HG03159 (cell line): ENCODE results near the gene NOTUM.

Experiments used
- ATAC-seq: cut with Tn5 transposase; IDR thresholded peaks from one replicate; pipeline ENCODE4 v1.9.1; 2021; ENCODE audit warnings: mild to moderate bottlenecking, moderate library complexity; ENCODE audit not compliant: unreplicated experiment

Gene NOTUM

DNA sequence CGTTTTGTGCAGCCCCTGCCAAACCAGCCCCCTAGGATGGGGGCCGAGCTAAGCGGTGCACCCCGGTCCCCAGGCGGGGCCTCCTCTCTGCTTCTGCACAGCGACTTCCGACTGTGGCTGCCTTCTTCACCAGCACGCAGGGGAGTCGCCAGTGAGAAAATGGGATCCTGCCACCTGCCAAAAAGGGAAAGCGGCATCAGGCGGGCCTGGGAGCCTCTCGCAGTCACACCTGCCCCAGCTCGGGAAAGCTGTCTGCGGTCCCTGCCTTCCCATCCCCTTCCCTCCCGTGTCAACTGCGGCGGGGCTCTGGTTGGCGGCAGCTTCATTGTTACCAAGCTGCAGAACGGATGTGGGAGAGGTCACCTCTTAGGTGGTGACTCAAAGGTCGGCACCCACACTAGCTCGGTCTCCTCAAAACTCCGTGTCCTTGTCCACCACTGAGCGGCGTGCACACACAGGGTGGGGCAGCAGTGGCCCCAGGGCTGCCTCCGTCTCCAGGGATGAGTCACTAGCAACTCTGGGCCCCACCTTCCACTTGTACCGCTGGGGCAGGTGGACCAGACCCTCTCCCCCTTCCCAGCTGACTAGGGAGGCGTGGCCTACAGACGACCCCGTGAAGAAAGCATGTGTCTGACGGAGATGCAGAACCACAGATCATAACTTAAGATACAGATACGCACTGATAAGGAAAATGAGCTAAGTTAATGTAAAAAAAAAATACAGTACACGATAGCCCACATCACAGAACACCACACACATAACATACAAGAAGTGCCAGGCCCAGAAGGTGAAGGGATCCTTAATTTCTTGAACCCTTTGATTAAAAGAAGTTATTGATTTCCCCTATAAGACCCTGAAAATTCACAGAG lies 48.3 kb downstream of the NOTUM start:
- ATAC-seq: no peak

DNA sequence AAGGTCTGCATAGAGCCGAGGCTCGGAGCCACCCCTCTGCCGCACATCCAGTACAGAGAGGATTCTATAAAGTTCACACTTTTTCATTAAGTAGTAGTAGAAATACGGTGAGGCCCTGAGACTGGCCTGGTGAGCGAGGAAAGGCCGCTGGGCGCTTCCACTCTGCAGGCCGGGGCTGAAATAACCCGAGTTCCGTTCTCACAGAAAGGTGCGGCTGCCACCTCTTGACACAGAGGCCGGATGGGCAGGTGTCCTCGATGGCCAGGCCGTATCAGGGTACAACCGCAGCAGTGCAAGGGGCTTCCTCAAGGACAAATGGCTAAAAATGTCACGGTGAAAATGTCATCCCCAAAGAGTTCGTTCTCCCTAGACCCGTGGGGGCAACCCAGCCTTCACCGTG lies 49.0 kb downstream of the NOTUM start:
- ATAC-seq: no peak

DNA sequence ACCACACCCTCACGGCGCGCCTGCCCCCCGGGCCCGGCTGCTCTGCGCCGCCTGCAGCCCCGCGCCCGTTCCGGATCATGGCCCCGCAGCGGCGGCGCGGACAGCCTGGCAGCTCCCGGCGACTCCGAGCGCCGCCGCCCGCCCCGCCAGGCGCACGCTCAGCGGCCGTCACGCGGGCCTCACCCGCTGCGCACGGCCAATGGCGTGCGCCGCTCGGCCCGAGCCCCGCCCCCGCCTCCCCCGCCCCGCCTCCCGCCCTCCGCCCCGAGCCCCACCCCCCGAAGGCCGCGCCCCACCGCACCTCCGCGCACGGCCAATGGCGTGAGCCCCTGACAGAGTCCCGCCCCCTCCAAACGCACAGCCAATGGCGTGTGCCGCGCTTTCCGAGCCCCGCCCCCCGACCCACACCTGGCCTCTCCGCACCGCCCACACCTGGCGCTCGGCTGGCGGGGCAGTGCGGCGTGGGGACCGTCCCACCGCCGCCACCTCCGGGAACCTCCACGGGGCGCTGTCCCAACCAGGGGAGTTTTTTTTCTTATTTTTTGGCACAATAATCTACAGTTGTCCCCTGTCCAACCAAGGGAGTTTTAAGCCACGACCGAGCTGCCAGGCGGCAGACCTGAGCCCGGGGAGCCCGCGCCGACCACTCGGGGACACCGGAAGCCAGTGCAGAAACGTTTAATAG lies 49.6 kb downstream of the NOTUM start, which contains the start of gene PCYT2:
TSS of gene PCYT2 (minus strand) at position 123 of the 685 bp plus-strand sequence. CDS start at position 79, 44 bp downstream.
- ATAC-seq: peak; percentile 65

DNA sequence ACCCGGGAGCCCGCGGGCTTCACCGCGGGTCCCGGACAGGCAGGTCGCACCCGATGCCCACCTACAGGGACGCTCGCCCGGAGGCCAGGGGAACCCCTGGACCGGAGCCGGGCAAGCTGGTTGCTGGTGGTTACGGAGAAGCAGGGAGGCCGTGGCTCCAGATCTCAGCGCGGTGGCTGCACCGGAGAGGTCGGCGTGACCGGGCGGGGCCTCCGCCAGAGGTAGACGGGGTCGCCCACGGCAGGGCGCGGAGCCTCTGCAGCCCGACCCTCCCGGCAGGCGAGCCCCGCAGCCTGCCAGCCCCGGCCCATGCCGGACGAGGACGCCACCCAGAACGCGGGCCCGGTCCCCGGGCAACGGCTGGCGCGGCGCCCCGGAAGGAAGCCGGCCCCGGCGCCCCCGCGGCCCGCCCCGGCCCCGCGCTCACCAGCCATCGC lies 50.1 kb downstream of the NOTUM start:
- ATAC-seq: peak; percentile 22

DNA sequence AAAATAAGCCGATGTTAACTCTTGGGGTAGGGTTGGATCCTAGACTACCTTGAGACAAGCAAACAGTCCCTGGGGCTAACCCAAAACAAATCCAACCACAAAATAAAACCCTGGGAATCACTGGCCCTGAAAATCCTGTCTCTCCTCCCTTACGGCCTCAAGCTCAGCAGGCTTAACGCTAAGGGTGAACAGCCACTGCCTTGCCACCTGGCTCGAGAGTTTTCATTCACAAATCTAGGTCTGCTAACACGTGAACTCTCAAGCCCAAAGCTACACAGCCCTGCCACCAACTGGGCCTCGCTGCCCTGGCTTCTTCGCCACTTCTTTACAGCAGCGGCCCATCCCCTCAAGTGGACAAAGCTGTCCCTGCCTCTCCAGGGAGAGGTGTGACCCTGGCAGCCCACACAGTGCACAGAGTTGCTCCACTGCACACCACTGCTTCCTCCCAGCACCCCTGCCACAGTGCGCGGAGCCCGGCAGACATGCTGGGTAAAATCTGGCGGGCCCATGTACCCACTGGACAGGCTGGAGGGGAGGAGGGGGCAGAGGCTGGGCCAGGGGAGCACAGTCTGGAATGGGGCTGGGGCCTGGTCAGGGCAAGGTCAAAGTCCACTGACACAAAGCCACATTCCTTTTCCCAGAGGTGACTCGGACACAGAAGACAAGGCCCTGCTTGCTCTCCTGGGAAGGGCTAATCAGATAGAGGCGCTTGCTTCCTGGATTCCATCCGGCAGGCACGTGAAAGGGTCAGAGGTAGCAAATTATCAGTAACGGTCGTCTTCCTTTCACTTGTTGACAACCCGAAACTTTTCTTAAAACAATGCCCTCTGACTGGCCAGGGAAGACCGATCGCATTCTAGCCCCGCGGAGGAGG lies 50.8 kb downstream of the NOTUM start:
- no peak for ATAC-seq

DNA sequence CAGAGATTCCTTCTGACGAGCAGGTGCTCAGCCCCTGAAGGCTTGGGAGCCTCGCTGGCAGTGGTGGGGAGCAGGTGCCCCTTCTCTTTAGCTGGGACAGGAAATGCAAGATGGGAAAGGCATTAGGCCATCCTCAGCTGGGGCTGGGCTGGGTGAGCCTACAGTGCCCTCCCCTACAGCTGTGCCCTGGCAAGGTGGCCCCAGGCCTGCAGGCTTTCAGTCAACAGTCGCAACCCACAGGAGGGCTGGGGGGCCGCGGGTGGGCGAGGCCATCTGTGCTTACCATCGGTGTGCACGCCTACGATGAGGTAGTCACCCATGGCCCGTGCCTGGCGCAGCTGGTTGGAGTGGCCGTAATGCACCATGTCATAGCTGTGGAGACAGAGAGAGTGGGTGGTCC lies 51.8 kb downstream of the NOTUM start:
- no peak for ATAC-seq

DNA sequence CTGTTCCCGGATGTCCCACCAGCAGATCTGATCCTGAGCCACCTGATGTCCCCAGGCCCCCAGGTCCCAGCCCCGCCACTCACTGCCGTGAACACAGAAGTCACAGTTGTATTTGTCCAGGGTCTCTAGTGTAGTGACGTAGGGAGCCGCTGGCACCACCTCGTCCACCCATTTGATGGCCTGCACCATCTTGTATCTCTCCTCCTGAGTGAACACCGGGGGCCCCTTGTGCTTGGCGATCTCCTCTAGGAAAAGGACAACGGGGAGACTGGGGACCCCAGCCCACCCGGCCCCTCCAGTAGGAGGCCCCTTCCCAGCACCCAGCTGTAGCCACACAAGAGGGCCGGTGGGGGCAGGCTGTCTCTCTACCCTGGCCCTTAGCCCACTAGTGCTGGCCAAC lies 52.2 kb downstream of the NOTUM start:
- ATAC-seq: no peak

DNA sequence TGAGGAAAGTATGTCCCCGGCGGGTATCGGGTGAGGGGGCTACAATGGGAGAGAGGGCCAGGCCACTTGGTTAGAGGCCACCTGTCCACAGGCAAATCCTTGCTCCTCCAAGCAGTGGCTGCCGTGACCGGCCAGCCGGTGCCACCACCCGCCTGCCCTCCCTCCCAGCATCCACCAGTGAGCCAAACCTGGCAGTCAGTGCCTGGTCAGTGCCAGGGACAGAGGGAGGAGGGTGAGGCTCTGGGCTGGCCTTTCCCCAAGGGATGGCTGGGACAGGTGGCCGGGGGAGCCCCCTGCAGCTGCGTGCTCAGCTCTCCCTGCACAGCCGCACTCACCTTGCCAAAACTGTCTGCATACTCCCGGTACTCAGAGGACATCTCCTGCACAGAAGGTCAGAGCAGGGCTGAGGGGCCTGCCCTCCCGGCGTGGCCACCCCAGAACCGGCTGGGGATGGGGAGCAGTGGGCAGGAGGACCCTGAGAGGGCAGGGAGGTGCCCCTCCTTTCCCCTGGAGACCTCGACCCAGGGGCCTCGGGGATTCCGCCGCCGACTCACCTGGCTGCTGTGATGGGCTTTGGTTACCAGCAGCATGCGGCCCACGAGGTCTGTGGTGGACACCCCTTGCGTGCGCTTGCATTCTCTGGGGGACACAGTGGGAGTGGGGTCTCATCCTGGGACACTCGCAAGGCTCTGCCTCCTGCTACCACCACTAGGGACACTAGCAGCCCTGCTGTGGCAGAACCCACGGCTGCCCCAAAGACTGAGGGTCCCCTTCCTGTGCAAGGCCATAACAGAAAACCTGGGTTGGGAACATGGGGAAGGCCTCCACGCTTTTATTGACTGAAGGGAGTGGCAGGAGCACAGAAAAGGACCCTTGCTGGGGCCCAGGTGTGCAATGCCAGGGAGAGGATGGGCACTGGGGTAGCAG lies 53.5 kb downstream of the NOTUM start:
- no peak for ATAC-seq

DNA sequence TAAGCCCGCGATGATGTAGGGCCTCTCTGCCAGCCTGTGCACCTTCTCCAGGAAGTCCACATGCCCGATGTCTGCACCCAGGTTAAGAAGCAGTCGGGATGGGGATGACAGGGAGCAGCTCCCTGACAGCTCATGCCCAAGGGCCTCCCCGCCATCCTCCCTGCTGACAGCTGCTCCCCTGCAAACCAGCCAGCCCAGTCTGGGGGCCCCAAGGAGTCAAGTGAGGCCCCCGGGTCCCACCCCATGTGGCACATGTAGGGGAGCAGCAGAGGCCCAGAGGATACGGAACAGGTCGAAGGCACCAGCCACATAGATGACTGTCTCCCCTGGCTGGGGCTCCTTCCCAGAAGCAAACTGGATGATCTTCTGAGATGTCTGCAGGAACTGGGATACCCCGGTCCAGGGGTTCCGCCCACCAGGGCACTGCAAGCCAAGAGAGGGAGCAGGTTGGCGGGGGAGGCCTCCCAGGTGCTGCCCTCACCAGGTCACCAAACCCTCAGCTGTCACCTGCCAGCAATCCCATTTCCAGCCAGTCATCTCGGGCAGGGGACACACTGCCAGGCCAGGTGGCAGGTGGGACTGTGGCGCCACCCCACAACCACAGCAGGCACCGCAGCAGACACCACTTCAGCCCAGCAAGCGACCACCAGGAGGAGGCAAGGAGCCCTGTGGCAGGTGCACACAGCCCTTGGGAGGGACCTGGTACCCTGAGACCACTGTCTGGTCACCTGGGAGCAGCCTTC lies 54.3 kb downstream of the NOTUM start:
- ATAC-seq: no peak

DNA sequence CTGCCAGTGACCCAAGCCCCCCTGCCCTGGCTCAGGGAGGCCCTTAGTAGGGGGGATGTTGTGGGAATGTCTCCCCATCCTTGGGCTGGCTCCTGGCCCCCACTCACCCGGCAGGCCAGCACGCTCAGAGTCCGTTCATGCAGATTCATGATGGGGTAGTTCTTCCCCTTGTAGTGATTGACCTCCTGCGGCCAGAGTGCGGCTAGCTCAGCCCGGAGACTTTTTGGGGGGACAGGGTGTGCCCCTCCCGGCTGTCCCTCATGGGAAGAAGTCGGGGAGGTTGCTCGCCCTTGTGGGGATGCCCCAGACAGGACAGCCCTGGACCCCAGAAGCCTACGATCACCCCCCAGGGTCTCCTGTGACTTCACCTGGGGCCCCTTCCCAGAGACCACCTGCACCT lies 55.0 kb downstream of the NOTUM start:
- ATAC-seq: no peak

DNA sequence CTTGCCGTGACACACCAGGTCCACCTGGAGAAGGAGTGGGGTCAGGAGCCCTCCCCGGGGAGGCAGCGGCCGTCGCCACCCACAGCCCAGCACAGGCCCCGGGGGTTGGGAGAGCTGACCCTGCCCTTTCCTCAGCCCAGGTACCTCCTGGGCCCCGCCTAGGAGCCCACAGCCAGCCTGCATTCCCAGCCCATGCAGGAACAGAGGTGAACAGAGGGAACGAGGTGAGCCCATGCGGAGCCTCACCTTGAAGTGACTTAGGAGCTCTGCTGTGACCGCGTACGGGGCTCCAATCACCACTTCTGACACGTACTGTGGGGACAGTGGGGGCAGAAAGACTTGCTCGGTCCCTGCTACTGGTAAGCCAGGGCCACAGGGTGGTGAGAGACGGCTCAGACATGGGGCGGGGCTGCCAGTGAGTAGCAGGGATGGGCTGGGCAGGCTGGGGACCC lies 55.5 kb downstream of the NOTUM start:
- no peak for ATAC-seq

DNA sequence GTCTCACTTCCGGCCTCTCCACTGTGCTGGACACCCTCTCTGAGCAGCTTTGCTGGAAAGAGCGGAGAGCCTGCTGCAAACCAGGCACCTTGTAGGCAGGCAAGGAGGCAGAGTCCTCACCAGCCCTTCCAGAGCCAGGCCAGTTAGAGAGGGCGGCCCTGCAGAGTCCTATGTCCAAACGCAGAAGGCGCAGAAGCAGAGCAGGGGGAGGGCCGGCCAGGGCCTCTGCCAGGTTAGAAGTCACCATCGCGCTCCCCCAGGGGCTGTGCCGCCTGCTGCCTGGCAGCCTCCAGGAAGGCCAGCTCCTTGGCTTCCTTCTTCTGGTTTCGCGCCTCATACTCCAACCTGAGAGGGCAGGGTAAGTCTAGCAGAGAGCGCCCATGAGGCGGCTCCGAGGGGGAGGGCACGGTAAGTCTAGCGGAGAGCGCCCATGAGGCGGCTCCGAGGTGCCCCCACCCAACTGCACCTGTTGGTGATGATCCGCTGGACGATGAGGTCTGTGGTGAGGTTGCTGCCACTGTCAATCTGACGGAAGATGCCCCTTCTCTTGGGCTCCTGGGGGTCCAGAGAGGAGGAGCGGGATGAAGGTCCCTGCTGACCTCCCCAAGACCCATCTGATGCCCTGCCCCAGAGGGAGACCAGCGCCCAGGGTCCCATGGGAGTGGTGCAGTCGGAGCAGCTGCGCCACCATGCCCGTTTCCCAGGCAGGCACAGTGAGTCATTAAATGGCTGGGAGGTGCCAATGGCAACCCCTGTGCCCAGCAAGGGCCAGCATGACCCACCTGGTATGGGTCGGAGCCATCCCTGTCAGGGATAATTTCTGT lies 56.2 kb downstream of the NOTUM start:
- no peak for ATAC-seq

DNA sequence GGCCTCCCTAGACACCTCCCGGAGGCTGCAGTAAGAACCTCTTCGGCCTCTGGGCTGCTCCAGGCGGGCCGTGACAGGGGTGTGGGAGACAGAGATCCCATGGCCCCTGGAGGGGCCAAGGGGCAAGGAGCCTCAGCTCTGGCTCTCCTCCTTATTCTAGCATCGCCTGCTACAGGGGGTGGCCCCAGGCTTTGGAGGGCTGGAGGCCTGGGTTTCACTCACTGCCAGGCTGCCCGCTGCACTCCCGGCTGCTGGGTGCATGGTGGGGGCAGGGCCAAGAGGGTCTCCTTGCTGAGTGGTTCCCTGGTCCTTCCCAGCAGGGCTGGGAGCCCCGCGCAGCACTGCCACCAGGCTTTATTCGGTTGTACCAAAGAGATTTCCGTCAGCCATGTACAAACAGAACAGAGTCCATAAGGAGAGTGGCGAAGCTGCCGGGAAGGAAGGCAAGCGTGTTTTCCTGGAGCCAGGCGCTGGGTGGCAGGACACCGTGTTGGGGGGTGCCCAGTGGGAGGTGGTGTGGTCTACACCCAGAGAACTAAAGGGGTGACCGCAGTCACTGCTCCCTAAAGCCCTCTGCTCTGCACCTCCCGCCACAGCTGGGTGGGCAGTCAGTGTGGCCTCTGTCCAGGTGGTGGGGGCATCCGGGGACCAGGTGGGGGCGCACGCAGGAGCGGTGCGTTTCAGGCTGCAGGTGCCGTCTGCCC lies 56.9 kb downstream of the NOTUM start:
- no peak for ATAC-seq

DNA sequence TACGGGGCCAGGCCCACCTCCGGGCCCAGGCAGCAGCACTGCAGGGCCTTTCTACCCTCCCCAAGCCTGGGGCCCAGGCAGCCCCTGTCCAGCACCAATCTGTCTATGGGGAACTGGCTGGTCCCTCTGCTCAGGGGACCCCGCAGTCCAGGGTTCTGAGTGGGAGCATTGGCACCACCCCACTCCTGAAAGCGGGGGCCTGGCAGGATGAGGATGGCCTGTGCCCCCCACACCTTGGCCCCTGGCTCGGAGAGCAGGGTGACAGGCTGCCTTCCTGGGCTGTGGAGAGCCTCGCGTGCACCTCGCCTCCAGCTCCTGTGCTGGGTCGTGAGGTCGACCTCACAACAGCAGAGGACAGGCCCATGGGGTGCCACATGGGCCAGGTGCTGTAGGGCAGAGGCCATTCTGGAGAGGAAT lies 57.6 kb downstream of the NOTUM start:
- no peak for ATAC-seq

DNA sequence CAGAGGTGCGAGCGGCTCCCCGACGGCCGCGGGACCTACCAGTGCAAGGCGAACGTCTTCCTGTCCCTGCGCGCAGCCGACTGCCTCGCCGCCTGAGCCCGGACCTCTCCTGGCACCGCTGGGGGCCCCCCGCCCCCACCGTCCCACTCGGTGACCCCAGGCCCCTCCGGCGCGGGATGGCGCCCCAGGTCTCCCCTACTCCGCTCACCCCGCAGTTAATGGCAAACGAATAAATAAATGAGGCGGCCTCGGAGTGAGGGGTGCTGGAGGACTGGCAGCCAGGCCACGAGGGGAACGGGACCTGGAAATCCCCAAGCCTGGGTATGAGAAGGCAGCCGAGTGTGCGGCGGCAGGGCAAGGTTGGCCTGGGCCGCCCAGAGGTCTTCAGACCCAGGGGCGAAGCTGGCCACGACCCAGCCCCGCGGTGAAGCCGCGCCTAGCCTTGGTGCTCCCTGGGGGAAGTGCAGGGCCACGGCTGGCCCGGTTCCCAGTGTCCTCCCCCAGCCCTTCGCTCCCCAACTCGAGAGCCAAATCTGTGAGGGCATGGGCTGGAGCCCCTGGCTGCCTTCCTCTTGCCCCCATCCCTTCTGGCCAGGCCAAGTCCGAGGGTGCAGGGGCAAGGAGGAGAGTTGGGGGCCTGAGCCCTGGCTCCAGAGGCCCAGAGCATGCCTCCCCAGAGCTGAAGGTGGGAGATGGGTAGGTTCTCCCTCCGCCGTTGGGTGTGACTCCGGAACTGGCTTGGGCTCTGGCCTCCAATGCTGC lies 58.2 kb downstream of the NOTUM start:
- ATAC-seq: no peak
